Chondrocyte (in vitro differentiated cells): ENCODE results near the gene PPP2R5B. TPM values are rescaled to one million over a fixed set of nuclear protein-coding genes. Genes with fewer than 3 reads are reported as not detected.

Experiments
- DNase-seq: peaks from one replicate; pipeline ENCODE4 v3.0.0; 2021; ENCODE audit warnings: mixed read lengths, low spot score
- H3K27ac Mint-ChIP-seq: one replicate; pipeline ENCODE4 v1.8.0; 2021; ENCODE audit warnings: mild to moderate bottlenecking, moderate library complexity, mixed read lengths; ENCODE audit not compliant: unreplicated experiment
- H3K27me3 Mint-ChIP-seq: 2 replicates; pipeline ENCODE4 v1.8.0; 2021; ENCODE audit warnings: low read depth, mixed read lengths
- H3K36me3 Mint-ChIP-seq: 2 replicates; pipeline ENCODE4 v1.8.0; 2021; ENCODE audit warnings: low read depth, mixed read lengths
- H3K4me1 Mint-ChIP-seq: 2 replicates; pipeline ENCODE4 v1.8.0; 2021; ENCODE audit warnings: low read depth, mild to moderate bottlenecking, mixed read lengths
- H3K4me3 Mint-ChIP-seq: one replicate; pipeline ENCODE4 v1.8.0; 2021; ENCODE audit warnings: mild to moderate bottlenecking, moderate library complexity, mixed read lengths; ENCODE audit not compliant: unreplicated experiment
- H3K9me3 Mint-ChIP-seq: 2 replicates; pipeline ENCODE4 v1.8.0; 2021; ENCODE audit warnings: low read depth, mixed read lengths
- total RNA-seq: library from RNA; stranded (reverse); gene quantifications from 3 replicates; pipeline ENCODE4 v1.2.1, GENCODE V29; 2021
- TF ChIP-seq, protein P1 (sequence below): fragments of 200-600 bp; sonication (generic); IDR thresholded peaks from 2 replicates; pipeline ENCODE4 v1.5.0; 2021; ENCODE audit warnings: antibody characterized with exemption, mild to moderate bottlenecking, moderate library complexity

The PPP2R5B gene
- total RNA-seq, 1 donor from 2014 or later, result 33.2 TPM

DNA sequence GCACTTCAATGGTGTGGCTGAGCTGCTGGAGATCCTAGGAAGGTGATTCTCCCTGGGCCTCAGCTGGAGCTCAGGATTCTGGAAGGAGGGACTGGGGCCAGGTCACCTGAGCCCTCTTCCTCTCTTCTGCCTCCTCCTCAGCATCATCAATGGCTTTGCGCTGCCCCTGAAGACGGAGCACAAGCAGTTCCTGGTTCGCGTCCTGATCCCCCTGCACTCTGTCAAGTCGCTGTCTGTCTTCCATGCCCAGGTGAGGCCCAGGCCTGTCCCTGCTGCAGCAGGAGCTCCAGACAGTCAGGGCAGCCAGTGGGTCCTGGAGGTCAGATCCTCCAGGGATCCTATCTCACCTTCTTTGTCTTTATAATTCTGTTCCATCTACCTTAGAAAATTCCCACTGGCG is 5.9 kb downstream of the PPP2R5B start:
- TF ChIP-seq, protein P1, sequence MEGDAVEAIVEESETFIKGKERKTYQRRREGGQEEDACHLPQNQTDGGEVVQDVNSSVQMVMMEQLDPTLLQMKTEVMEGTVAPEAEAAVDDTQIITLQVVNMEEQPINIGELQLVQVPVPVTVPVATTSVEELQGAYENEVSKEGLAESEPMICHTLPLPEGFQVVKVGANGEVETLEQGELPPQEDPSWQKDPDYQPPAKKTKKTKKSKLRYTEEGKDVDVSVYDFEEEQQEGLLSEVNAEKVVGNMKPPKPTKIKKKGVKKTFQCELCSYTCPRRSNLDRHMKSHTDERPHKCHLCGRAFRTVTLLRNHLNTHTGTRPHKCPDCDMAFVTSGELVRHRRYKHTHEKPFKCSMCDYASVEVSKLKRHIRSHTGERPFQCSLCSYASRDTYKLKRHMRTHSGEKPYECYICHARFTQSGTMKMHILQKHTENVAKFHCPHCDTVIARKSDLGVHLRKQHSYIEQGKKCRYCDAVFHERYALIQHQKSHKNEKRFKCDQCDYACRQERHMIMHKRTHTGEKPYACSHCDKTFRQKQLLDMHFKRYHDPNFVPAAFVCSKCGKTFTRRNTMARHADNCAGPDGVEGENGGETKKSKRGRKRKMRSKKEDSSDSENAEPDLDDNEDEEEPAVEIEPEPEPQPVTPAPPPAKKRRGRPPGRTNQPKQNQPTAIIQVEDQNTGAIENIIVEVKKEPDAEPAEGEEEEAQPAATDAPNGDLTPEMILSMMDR, result no peak
- no peak for DNase-seq
- Mint-ChIP-seq H3K4me3 (no peak overlapping the region), H3K9me3 (no peaks in the 10 kb centered on the region), H3K36me3 (peaks cover 39% of the 10 kb centered on the region), H3K4me1 (peaks cover 14% of the 10 kb centered on the region), H3K27me3 (no peaks in the 10 kb centered on the region), H3K27ac (no peak overlapping the region)

DNA sequence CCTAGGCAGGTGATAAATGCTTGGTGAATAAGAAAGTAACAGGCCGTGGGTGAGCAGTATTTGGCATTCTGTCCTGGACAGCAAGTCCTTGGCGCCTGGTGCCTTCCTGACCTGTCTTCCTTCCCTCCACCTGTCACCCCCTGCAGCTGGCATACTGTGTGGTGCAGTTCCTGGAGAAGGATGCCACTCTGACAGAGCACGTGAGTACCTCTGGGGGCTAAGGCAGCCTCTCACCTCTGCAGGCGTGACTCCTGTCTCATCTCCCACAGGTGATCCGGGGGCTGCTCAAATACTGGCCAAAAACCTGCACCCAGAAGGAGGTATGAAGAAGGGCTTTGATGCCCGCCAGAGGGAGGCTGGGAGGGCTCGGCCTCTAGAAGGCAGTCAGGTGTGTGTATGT is 6.8 kb downstream of the PPP2R5B start:
- no peak overlapping the region for H3K4me3 Mint-ChIP-seq
- no peaks in the 10 kb centered on the region for H3K27me3 Mint-ChIP-seq
- no peak for DNase-seq
- H3K36me3 Mint-ChIP-seq, result peaks cover 39% of the 10 kb centered on the region
- no peaks in the 10 kb centered on the region for H3K9me3 Mint-ChIP-seq
- peaks cover 10% of the 10 kb centered on the region for H3K4me1 Mint-ChIP-seq
- no peak overlapping the region for H3K27ac Mint-ChIP-seq
- TF ChIP-seq, protein P1, result no peak

DNA sequence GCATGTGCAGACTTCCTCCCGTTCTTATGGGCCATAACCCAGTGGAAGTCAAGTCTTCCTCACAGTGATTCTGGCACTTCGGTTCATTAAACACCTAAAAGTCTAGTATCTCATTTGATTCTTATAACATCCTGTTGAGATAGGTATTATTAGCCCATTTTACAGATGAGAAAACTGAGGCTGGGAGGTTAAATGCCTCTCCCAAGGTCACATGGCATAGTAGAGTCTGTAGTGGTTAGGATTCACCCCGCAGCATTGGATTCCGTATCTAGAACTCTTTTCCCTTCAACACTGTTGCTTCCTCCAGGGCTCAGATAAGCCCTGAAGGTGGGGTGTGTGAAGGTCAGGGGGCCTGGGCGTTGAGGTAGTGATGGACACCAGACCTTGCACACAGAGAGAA is 7.8 kb downstream of the PPP2R5B start:
- no peak for DNase-seq
- Mint-ChIP-seq H3K36me3 (peaks cover 37% of the 10 kb centered on the region), H3K27ac (no peak overlapping the region), H3K27me3 (no peaks in the 10 kb centered on the region), H3K9me3 (no peaks in the 10 kb centered on the region), H3K4me1 (peaks cover 6% of the 10 kb centered on the region), H3K4me3 (no peak overlapping the region)
- TF ChIP-seq, protein P1, result no peak

DNA sequence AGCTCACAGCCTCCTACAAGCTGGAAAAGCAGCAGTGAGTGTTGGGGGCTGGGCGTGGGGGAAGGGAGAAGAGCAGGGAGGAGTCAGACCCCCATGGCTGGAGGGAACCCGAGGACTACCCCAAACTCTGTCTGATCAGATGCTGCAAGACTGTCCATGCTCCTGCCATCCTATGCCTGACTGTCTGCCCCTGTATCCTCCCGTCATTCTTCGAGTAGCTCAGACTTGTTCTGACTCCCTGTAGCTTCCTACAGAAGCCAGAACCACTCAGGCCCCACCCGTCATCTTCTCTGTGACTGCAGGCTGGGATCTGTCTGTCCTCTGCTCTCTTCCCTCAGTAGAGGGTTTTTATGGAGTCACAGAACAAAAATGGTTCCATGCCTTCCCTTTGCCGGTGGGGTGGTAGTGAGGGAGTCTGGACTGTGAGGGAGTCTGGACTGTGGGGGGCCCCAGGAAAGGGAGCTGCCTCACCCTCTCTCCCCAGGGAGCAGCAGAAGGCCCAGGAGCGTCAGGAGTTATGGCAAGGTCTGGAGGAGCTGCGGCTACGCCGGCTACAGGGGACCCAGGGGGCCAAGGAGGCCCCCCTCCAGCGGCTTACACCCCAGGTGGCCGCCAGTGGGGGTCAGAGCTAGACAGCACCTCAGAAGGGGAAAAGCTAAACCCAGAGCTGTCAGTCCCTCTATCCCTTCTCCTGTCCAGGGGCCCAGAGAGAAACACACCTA is 8.9 kb downstream of the PPP2R5B start:
- no peak overlapping the region for H3K4me3 Mint-ChIP-seq
- H3K27me3 Mint-ChIP-seq, result no peaks in the 10 kb centered on the region
- DNase-seq, result peak; percentile 88
- TF ChIP-seq, protein P1, result no peak
- peaks cover 6% of the 10 kb centered on the region for H3K4me1 Mint-ChIP-seq
- no peaks in the 10 kb centered on the region for H3K9me3 Mint-ChIP-seq
- peaks cover 35% of the 10 kb centered on the region for H3K36me3 Mint-ChIP-seq
- no peak overlapping the region for H3K27ac Mint-ChIP-seq

DNA sequence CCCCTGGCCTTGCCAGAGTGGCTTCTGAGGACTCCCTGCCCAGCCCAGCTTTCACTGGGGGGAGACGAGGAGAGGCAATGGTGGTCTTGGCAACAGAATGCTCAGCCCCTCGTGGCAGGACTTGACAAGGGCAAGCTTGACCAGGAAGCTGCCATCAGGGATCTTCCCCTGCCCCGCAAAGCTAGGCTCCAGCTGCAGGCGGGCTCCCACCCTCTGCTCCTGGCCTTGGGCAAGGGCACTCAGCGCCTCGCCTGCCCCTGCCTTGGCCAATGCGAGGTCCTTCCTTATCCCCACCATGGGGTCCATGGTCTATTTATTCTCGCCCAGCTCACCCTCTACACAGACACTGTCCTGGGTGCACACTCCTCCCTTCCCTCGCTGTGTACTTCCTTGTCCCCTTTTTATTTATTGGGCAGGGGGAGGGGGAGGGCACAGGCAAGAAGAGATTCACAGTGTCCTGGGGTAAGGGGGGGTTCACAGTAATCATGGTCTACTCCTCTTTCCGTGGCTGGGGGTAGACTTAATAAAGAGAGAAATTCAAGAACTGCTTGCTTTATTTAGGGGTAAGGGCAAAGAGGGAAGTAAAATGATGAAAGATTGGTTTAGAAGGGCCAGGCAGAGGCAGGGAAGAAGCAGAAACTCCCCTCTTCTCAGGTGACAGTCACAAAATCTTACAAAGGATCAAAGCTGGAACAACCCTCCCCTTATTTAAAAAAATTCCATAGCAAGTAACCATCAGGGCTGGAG is 9.6 kb downstream of the PPP2R5B start:
- Mint-ChIP-seq H3K9me3 (no peaks in the 10 kb centered on the region), H3K36me3 (peaks cover 35% of the 10 kb centered on the region), H3K4me1 (peaks cover 6% of the 10 kb centered on the region), H3K27ac (no peak overlapping the region), H3K27me3 (no peaks in the 10 kb centered on the region), H3K4me3 (no peak overlapping the region)
- DNase-seq, result peak; percentile 71
- TF ChIP-seq, protein P1, result no peak
